ENCODE measurements around the gene LRRC8D. TPM values are rescaled to one million over a fixed set of nuclear protein-coding genes. Genes with fewer than 3 reads are reported as not detected.

LRRC8D gene
- total RNA-seq, 3 donors from 2014 or later: 9.2 to 22.8 (median 11.7) TPM

DNA sequence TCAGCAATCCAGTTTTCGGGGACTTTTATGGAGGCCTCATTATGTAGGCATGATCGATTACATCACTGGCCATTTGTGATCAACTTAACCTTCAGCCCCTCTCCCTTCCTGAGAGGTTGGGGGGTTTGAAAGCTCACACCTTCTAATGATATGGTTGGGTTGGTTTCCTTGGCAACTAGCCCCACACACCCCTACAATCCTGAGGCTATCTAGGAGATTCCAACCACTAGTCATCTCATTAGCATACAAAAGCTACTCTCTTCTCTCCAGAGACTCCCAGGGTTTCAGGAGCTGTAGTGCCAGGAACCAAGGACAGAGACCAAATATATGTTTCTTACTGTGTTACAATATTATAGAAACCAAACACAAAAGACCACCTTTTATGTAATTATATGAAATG, 138.9 kb downstream of the LRRC8D start:
- H3K4me3 ChIP-seq: no peak overlapping the region
- no peak for DNase-seq (ENCODE audit: low spot score in 2 of 2)
- H3K36me3 ChIP-seq: no peaks in the 10 kb centered on the region
- H3K27me3 ChIP-seq: no peaks in the 10 kb centered on the region
- intact Hi-C loops (cut with DNase I; ENCODE audit: low total_unique reads): no loop called here
- TF ChIP-seq, protein P1, sequence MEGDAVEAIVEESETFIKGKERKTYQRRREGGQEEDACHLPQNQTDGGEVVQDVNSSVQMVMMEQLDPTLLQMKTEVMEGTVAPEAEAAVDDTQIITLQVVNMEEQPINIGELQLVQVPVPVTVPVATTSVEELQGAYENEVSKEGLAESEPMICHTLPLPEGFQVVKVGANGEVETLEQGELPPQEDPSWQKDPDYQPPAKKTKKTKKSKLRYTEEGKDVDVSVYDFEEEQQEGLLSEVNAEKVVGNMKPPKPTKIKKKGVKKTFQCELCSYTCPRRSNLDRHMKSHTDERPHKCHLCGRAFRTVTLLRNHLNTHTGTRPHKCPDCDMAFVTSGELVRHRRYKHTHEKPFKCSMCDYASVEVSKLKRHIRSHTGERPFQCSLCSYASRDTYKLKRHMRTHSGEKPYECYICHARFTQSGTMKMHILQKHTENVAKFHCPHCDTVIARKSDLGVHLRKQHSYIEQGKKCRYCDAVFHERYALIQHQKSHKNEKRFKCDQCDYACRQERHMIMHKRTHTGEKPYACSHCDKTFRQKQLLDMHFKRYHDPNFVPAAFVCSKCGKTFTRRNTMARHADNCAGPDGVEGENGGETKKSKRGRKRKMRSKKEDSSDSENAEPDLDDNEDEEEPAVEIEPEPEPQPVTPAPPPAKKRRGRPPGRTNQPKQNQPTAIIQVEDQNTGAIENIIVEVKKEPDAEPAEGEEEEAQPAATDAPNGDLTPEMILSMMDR (IDR thresholded peaks at IDR 0.05): no peak
- TF ChIP-seq POLR2AphosphoS5 (IDR thresholded peaks at IDR 0.05) (no peak), POLR2A (IDR thresholded peaks at IDR 0.05) (no peak)
- H3K9me3 ChIP-seq: no peaks in the 10 kb centered on the region
- H3K4me1 ChIP-seq: no peaks in the 10 kb centered on the region
- no peak overlapping the region for H3K27ac ChIP-seq

DNA sequence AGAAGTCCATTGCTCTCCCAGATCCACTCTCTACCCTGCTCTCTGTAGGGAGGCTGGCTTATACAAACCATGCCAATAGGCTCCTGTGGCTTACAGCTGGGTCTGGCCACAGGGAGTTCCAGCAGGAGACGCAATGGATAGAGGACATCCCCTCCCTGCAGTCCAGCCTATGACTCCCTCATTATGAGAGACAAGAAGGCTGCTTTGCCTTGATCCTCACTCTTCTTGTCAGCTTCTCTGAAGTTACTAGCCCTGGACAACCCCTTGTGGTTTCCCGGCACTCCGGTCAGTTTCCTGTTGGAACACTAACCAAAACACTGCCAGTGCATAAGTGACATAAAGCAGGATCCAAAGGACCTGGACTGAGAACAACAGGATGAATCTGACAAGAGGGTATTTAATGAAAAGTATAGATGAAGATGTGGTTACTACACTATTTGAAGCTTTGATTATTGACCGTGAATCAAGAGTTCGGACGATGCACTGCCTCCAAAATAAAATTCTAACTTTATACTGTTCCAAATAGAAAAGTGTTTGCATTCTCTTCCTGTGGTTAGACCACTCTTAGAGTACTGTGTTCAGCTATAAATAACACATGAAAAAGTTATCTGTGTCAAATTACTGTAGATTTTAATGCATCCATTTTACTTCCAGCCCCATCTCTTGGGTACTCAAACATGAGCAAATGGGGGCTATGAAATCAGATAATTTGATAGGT, 141.4 kb downstream of the LRRC8D start:
- H3K4me3 ChIP-seq: no peak overlapping the region
- DNase-seq (ENCODE audit: low spot score in 2 of 2): no peak
- intact Hi-C loops (cut with DNase I; ENCODE audit: low total_unique reads): no loop called here
- H3K27me3 ChIP-seq: no peaks in the 10 kb centered on the region
- no peaks in the 10 kb centered on the region for H3K4me1 ChIP-seq
- no peak for TF ChIP-seq POLR2AphosphoS5 (IDR thresholded peaks at IDR 0.05)
- no peak for TF ChIP-seq POLR2A (IDR thresholded peaks at IDR 0.05)
- TF ChIP-seq, protein P1 (IDR thresholded peaks at IDR 0.05): no peak
- no peak overlapping the region for H3K27ac ChIP-seq
- no peaks in the 10 kb centered on the region for H3K9me3 ChIP-seq
- no peaks in the 10 kb centered on the region for H3K36me3 ChIP-seq

DNA sequence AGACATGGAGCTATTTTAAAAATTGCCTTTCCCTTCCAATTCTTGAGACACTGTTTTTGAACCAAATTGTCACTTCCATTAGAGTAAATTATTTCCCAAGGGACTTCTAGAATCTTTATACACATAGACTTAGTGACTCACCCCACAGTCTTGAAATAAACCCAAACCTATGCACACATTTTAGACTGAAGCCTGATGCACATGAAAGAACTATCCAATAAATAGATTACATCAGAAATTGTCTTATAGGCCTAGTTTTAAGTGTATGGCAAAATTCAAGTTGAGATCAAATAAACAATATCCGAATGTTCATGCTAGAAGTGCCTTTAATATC, 141.9 kb downstream of the LRRC8D start:
- intact Hi-C loops (cut with DNase I; ENCODE audit: low total_unique reads): no loop called here
- DNase-seq (ENCODE audit: low spot score in 2 of 2): no peak

GRCh38 chr1:89965193-89965768, 144.4 kb downstream of the LRRC8D start:
- H3K4me1 ChIP-seq: no peaks in the 10 kb centered on the region
- H3K36me3 ChIP-seq: no peaks in the 10 kb centered on the region
- DNase-seq (ENCODE audit: low spot score in 2 of 2): no peak
- no peak for TF ChIP-seq POLR2AphosphoS5 (IDR thresholded peaks at IDR 0.05)
- TF ChIP-seq POLR2A (IDR thresholded peaks at IDR 0.05): no peak
- TF ChIP-seq, protein P1 (IDR thresholded peaks at IDR 0.05): no peak
- H3K27ac ChIP-seq: no peak overlapping the region
- H3K27me3 ChIP-seq: no peaks in the 10 kb centered on the region
- no peak overlapping the region for H3K4me3 ChIP-seq
- no peaks in the 10 kb centered on the region for H3K9me3 ChIP-seq
- intact Hi-C loops (cut with DNase I; ENCODE audit: low total_unique reads): no loop called here

More for the DNA sequence above, 141.9 kb downstream of the LRRC8D start:
- no peaks in the 10 kb centered on the region for H3K27me3 ChIP-seq
- H3K27ac ChIP-seq: no peak overlapping the region
- H3K9me3 ChIP-seq: no peaks in the 10 kb centered on the region
- TF ChIP-seq POLR2A (IDR thresholded peaks at IDR 0.05): no peak
- TF ChIP-seq, protein P1 (IDR thresholded peaks at IDR 0.05): no peak
- TF ChIP-seq POLR2AphosphoS5 (IDR thresholded peaks at IDR 0.05): no peak
- no peaks in the 10 kb centered on the region for H3K36me3 ChIP-seq
- H3K4me1 ChIP-seq: no peaks in the 10 kb centered on the region
- no peak overlapping the region for H3K4me3 ChIP-seq

DNA sequence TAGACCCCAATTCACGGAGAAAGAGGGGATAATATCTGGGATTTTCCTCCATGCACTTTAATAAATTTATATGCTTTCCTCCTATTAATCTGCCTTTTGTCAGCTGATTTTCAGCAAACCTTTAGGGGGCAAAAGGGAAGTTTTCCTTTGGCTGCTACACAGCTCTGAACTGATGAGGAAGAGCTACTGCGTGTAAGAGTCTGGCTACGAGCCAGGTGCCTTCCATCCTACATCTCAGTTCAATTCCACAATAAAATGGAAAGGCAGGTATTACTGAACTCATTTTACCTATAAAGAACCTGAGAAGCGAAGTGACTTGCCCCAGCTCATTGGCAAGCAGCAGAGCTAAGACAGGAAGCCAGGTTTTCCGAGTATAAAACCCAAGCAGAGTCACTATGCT, 145.8 kb downstream of the LRRC8D start:
- no peak for TF ChIP-seq POLR2AphosphoS5 (IDR thresholded peaks at IDR 0.05)
- TF ChIP-seq, protein P1 (IDR thresholded peaks at IDR 0.05): no peak
- TF ChIP-seq POLR2A (IDR thresholded peaks at IDR 0.05): no peak
- Histone ChIP-seq H3K4me1 (no peaks in the 10 kb centered on the region), H3K27me3 (no peaks in the 10 kb centered on the region), H3K27ac (no peak overlapping the region), H3K4me3 (no peak overlapping the region), H3K9me3 (no peaks in the 10 kb centered on the region), H3K36me3 (no peaks in the 10 kb centered on the region)
- intact Hi-C loops (cut with DNase I; ENCODE audit: low total_unique reads): no loop called here
- DNase-seq (ENCODE audit: low spot score in 2 of 2): no peak

Measured in breast epithelium (tissue), 4 donors.